ENCODE measurements around the gene ABCC10.
"Not testable (repeated sequence)": the region's sequence is repeated elsewhere in the genome, so short reads cannot be mapped to it uniquely, and the experiment has no call there.

Gene ABCC10

DNA sequence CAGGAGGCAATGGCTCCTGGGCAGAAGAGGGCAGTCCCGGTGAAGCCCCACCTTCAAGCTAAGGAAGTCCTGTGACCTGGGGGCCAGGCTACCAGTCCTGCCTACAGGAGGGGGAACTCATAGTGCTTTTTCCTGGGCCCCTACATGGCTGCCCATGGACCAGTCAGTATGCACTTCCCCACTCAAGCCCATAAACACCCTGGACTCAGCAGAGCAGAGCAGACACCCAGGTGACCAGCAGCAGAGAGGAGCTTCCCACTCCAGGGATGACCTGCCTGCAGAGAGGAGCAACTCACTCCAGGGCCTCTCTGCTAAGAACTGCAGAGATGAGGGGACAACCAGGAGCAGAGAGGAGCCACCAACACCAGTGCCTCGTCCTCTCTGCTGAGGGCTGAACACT, 14.3 kb upstream of the ABCC10 start:
- no peak overlapping the region for H3K4me2 ChIP-seq (ENCODE audit: low read length)
- no peaks in the 10 kb centered on the region for H3K9me3 ChIP-seq (ENCODE audit: low read length)
- peaks cover 6% of the 10 kb centered on the region; the same call in 1 of the 2 replicates for H3K27me3 ChIP-seq (ENCODE audit: insufficient read depth, low read length)
- no peaks in the 10 kb centered on the region for H4K20me1 ChIP-seq (ENCODE audit: insufficient read depth, low read length)
- no peaks in the 10 kb centered on the region for H3K4me1 ChIP-seq (ENCODE audit: insufficient read depth, low read length, severe bottlenecking)
- no peaks in the 10 kb centered on the region for H3F3A ChIP-seq (ENCODE audit: insufficient read depth, low read length)
- H3K9me2 ChIP-seq (ENCODE audit: low read depth, low read length) = no peaks in the 10 kb centered on the region
- no peak overlapping the region for H3K27ac ChIP-seq (ENCODE audit: low read depth, low read length, poor library complexity, severe bottlenecking)
- H2AFZ ChIP-seq (ENCODE audit: low read length) = no peak overlapping the region
- no peaks in the 10 kb centered on the region for H3K79me2 ChIP-seq (ENCODE audit: insufficient read depth, low read length)
- H3K9ac ChIP-seq (ENCODE audit: low read length) = no peak overlapping the region
- no peaks in the 10 kb centered on the region for H3K36me3 ChIP-seq (ENCODE audit: insufficient read depth, low read length)
- TF ChIP-seq, protein P1, sequence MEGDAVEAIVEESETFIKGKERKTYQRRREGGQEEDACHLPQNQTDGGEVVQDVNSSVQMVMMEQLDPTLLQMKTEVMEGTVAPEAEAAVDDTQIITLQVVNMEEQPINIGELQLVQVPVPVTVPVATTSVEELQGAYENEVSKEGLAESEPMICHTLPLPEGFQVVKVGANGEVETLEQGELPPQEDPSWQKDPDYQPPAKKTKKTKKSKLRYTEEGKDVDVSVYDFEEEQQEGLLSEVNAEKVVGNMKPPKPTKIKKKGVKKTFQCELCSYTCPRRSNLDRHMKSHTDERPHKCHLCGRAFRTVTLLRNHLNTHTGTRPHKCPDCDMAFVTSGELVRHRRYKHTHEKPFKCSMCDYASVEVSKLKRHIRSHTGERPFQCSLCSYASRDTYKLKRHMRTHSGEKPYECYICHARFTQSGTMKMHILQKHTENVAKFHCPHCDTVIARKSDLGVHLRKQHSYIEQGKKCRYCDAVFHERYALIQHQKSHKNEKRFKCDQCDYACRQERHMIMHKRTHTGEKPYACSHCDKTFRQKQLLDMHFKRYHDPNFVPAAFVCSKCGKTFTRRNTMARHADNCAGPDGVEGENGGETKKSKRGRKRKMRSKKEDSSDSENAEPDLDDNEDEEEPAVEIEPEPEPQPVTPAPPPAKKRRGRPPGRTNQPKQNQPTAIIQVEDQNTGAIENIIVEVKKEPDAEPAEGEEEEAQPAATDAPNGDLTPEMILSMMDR (IDR thresholded peaks at IDR 0.05; ENCODE audit: low read length) = no peak
- TF ChIP-seq EZH2 (IDR thresholded peaks at IDR 0.05; ENCODE audit: borderline replicate concordance, low read length) = no peak
- no peak overlapping the region for H3K4me3 ChIP-seq (ENCODE audit: low read depth, low read length, poor library complexity, severe bottlenecking)

DNA sequence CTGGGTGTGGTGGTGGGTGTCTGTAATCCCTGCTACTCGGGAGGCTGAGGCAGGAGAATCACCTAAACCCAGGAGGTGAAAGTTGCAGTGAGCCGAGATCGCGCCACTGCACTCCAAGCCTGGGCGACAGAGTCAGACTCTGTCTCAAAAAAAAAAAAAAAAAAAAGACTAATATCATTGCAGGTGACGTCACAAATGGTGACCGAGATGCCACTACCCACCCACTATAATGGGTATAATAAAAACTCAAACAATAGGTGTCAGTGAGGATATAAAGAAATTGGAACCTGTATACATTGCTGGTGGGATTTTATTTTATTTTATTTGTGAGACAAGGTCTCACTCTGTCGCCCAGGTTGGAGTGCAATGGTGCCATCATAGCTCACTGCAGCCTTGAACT, 12.1 kb upstream of the ABCC10 start:
- not testable (repeated sequence) for H3K9me2 ChIP-seq (ENCODE audit: low read depth, low read length); H3K27me3 ChIP-seq (ENCODE audit: insufficient read depth, low read length); H3K4me3 ChIP-seq (ENCODE audit: low read depth, low read length, poor library complexity, severe bottlenecking); H4K20me1 ChIP-seq (ENCODE audit: insufficient read depth, low read length); H3K4me1 ChIP-seq (ENCODE audit: insufficient read depth, low read length, severe bottlenecking); H2AFZ ChIP-seq (ENCODE audit: low read length); H3K79me2 ChIP-seq (ENCODE audit: insufficient read depth, low read length); H3K9ac ChIP-seq (ENCODE audit: low read length); H3K9me3 ChIP-seq (ENCODE audit: low read length); H3K4me2 ChIP-seq (ENCODE audit: low read length); H3K27ac ChIP-seq (ENCODE audit: low read depth, low read length, poor library complexity, severe bottlenecking); H3K36me3 ChIP-seq (ENCODE audit: insufficient read depth, low read length); H3F3A ChIP-seq (ENCODE audit: insufficient read depth, low read length)

DNA sequence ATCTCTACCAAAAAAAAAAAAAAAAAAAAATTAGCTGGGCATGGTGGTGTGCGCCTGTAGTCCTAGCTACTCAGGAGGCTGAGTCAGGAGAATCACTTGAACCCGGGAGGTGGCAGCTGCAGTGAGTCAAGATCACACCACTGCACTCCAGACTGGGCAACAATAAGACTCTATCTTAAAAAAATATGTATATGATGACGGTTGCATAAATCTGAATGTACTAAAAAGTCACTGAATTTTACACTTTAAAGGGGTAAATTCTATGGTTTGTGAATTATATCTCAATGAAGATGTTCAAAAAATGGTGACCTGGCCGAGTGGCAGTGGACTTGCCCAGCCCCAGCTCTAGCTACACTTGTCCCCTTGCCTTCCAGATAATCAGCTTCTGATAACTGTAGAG, 10.4 kb upstream of the ABCC10 start:
- no peaks in the 10 kb centered on the region for H3K4me1 ChIP-seq (ENCODE audit: insufficient read depth, low read length, severe bottlenecking)
- H3K27ac ChIP-seq (ENCODE audit: low read depth, low read length, poor library complexity, severe bottlenecking) = no peak overlapping the region
- no peaks in the 10 kb centered on the region for H3K9me2 ChIP-seq (ENCODE audit: low read depth, low read length)
- H3K9ac ChIP-seq (ENCODE audit: low read length) = no peak overlapping the region
- H3K9me3 ChIP-seq (ENCODE audit: low read length) = no peaks in the 10 kb centered on the region
- H4K20me1 ChIP-seq (ENCODE audit: insufficient read depth, low read length) = no peaks in the 10 kb centered on the region
- no peak overlapping the region for H3K4me2 ChIP-seq (ENCODE audit: low read length)
- H3K36me3 ChIP-seq (ENCODE audit: insufficient read depth, low read length) = no peaks in the 10 kb centered on the region
- H2AFZ ChIP-seq (ENCODE audit: low read length) = no peak overlapping the region
- no peaks in the 10 kb centered on the region for H3K79me2 ChIP-seq (ENCODE audit: insufficient read depth, low read length)
- no peaks in the 10 kb centered on the region for H3F3A ChIP-seq (ENCODE audit: insufficient read depth, low read length)
- TF ChIP-seq EZH2 (IDR thresholded peaks at IDR 0.05; ENCODE audit: borderline replicate concordance, low read length) = no peak
- TF ChIP-seq, protein P1 (IDR thresholded peaks at IDR 0.05; ENCODE audit: low read length) = no peak
- H3K27me3 ChIP-seq (ENCODE audit: insufficient read depth, low read length) = peaks cover 6% of the 10 kb centered on the region; the same call in 1 of the 2 replicates
- no peak overlapping the region for H3K4me3 ChIP-seq (ENCODE audit: low read depth, low read length, poor library complexity, severe bottlenecking)

DNA sequence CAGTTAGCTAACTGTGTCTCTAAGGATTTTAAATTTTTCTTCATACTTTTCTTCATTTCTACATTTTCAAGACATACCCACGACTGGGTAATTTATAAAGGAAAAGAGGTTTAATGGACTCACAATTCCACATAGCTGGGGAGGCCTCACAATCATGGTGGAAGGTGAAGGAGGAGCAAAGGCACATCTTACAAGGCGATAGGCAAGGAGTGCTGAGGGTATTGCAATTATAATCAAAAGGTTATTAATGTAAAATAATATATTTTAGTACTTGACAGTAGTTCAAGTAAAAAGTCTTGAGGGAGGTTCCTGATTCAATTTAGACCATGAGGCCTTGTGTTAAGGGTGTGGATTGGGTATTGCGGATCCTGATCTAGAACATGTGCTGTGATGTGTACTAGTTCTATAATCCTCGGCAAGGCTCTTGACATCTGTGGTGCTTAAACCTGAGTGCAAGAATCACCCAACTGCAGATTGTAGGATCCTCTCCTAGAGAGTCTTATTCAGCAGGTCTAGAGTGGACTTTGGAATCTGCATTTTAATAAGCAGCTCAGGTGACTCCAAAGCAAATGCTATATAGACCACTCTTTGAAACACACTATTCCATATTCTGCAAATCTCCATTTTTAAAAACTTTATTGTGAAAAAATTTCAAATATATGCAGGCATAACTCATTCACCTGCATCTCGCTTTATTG, 7.2 kb upstream of the ABCC10 start:
- Histone ChIP-seq H3K4me1 (ENCODE audit: insufficient read depth, low read length, severe bottlenecking) (no peaks in the 10 kb centered on the region), H3K27me3 (ENCODE audit: insufficient read depth, low read length) (no peaks in the 10 kb centered on the region), H3K9me3 (ENCODE audit: low read length) (no peaks in the 10 kb centered on the region), H4K20me1 (ENCODE audit: insufficient read depth, low read length) (no peaks in the 10 kb centered on the region), H3K79me2 (ENCODE audit: insufficient read depth, low read length) (no peaks in the 10 kb centered on the region), H3K4me2 (ENCODE audit: low read length) (no peak overlapping the region), H2AFZ (ENCODE audit: low read length) (no peak overlapping the region), H3K9me2 (ENCODE audit: low read depth, low read length) (no peaks in the 10 kb centered on the region), H3K27ac (ENCODE audit: low read depth, low read length, poor library complexity, severe bottlenecking) (no peak overlapping the region), H3K4me3 (ENCODE audit: low read depth, low read length, poor library complexity, severe bottlenecking) (no peak overlapping the region), H3K9ac (ENCODE audit: low read length) (no peak overlapping the region), H3F3A (ENCODE audit: insufficient read depth, low read length) (no peaks in the 10 kb centered on the region), H3K36me3 (ENCODE audit: insufficient read depth, low read length) (no peaks in the 10 kb centered on the region)
- TF ChIP-seq, protein P1 (IDR thresholded peaks at IDR 0.05; ENCODE audit: low read length) = no peak
- TF ChIP-seq EZH2 (IDR thresholded peaks at IDR 0.05; ENCODE audit: borderline replicate concordance, low read length) = no peak

Data from OCI-LY1 (cell line).